HEK293T (cell line): ENCODE measurements around the gene RNF31.

ENCODE experiments used
- CTBP1 ChIP-seq: fragments of 450-650 bp; IDR thresholded peaks from 2 replicates; pipeline ENCODE4 v1.6.1; 2016; ENCODE audit warnings: borderline replicate concordance
- ELF4 ChIP-seq: fragments of 450-650 bp; IDR thresholded peaks from 2 replicates; pipeline ENCODE4 v1.6.1; 2017; ENCODE audit warnings: antibody characterized with exemption
- FOXK2 ChIP-seq: fragments of 450-650 bp; IDR thresholded peaks from 2 replicates; pipeline ENCODE4 v1.6.1; 2016; ENCODE audit warnings: mild to moderate bottlenecking
- FOXM1 ChIP-seq: fragments of 450-650 bp; IDR thresholded peaks from 2 replicates; pipeline ENCODE4 v1.6.1; 2017; ENCODE audit warnings: mild to moderate bottlenecking, borderline replicate concordance
- HDGF ChIP-seq: fragments of 450-650 bp; IDR thresholded peaks from 2 replicates; pipeline ENCODE4 v1.6.1; 2017; ENCODE audit warnings: antibody characterized with exemption, borderline replicate concordance
- L3MBTL2 ChIP-seq: fragments of 450-650 bp; conservative IDR thresholded peaks from 2 replicates; pipeline ENCODE4 v1.6.1; 2016; ENCODE audit warnings: mild to moderate bottlenecking
- NFRKB ChIP-seq: fragments of 450-650 bp; IDR thresholded peaks from 2 replicates; pipeline ENCODE4 v1.6.1; 2016; ENCODE audit warnings: mild to moderate bottlenecking, moderate library complexity
- PKNOX1 ChIP-seq: fragments of 450-650 bp; IDR thresholded peaks from 2 replicates; pipeline ENCODE4 v1.6.1; 2016
- SP1 ChIP-seq: fragments of 450-650 bp; IDR thresholded peaks from 2 replicates; pipeline ENCODE4 v1.6.1; 2017
- SUZ12 ChIP-seq: fragments of 450-650 bp; IDR thresholded peaks from 2 replicates; pipeline ENCODE4 v1.6.1; 2016; ENCODE audit warnings: mild to moderate bottlenecking
- TARDBP ChIP-seq: fragments of 450-650 bp; IDR thresholded peaks from 2 replicates; pipeline ENCODE4 v1.6.1; 2016
- ZNF384 ChIP-seq: fragments of 450-650 bp; IDR thresholded peaks from 2 replicates; pipeline ENCODE4 v1.6.1; 2016

DNA sequence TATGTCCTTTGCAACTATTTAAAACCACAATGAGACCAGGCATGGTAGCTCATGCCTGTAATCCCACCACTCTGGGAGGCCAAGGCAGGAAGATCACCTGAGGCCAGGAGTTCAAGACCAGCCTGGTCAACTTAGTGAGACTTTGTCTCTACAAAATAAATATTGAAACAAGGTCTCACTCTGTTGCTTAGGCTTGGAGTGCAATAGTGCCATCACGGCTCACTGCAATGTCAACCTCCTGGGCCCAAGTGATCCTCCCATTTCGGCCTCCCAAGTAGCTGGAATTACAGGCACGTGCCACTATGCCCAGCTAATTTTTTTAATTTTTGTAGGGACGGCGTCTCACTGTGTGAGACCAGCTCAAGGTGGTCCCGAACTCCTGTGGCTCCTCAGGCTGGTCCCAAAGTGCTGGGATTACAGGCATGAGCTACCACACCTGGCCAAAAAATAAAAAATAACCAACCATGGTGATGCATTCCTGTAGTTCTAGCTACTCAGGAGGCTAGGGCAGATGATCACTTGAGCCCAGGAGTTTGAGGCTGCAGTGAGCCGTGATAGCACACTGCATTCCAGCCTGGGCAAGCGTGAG, 17.8 kb upstream of the RNF31 start:
- TF ChIP-seq FOXM1 (no peak), TARDBP (no peak), SP1 (no peak), ZNF384 (no peak), SUZ12 (no peak), ELF4 (no peak), FOXK2 (no peak), NFRKB (no peak), L3MBTL2 (no peak), CTBP1 (no peak), HDGF (no peak), PKNOX1 (no peak)
